ENCODE data around the gene GPS1. TPM values are rescaled to one million over a fixed set of nuclear protein-coding genes. Genes with fewer than 3 reads are reported as not detected.

The GPS1 gene
- total RNA-seq, 4 donors from 2014 or later, result 62.8 to 76.9 (median 69.5) TPM

DNA sequence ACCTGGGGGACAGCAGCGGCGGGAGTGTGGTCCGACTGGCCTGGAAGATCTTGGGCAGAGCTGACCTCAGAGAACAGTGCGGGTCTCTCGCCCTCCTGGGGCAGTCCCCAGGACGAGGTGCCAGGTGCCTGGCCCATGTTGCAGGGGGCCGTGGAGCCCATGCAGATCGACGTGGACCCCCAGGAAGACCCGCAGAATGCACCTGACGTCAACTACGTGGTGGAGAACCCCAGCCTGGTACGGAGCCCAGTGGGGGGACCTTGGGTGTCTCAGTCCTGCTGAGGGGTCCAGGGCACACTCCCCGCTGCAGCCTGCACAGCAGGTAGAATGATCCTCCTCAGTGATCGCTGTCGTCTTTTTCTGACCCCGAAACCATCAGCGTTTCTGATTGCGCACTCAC is 1.4 kb downstream of the GPS1 start:
- WGBS, 2 donors, result 79 to 94% methylated on average over 6 to 12 of the region's 19 CpGs
- no peaks in the 10 kb centered on the region for H3K9me3 ChIP-seq
- peaks cover 28 to 51% (median 36%) of the 10 kb centered on the region in 3 donors for H3K4me1 ChIP-seq
- H3K4me3 ChIP-seq, result peak overlapping the region; percentile 72 to 83 (median 80)
- intact Hi-C loops (cut with DNase I), result no loop called here
- peak overlapping the region in 1 of 4 donors; percentile 70 for H3K27ac ChIP-seq
- H3K27me3 ChIP-seq, result no peaks in the 10 kb centered on the region
- no peak for TF ChIP-seq POLR2A (IDR thresholded peaks at IDR 0.05)
- TF ChIP-seq, protein P1, sequence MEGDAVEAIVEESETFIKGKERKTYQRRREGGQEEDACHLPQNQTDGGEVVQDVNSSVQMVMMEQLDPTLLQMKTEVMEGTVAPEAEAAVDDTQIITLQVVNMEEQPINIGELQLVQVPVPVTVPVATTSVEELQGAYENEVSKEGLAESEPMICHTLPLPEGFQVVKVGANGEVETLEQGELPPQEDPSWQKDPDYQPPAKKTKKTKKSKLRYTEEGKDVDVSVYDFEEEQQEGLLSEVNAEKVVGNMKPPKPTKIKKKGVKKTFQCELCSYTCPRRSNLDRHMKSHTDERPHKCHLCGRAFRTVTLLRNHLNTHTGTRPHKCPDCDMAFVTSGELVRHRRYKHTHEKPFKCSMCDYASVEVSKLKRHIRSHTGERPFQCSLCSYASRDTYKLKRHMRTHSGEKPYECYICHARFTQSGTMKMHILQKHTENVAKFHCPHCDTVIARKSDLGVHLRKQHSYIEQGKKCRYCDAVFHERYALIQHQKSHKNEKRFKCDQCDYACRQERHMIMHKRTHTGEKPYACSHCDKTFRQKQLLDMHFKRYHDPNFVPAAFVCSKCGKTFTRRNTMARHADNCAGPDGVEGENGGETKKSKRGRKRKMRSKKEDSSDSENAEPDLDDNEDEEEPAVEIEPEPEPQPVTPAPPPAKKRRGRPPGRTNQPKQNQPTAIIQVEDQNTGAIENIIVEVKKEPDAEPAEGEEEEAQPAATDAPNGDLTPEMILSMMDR (IDR thresholded peaks at IDR 0.05), result no peak
- H3K36me3 ChIP-seq, result peaks cover 34 to 74% (median 36%) of the 10 kb centered on the region in 3 donors
- DNase-seq, result no peak

DNA sequence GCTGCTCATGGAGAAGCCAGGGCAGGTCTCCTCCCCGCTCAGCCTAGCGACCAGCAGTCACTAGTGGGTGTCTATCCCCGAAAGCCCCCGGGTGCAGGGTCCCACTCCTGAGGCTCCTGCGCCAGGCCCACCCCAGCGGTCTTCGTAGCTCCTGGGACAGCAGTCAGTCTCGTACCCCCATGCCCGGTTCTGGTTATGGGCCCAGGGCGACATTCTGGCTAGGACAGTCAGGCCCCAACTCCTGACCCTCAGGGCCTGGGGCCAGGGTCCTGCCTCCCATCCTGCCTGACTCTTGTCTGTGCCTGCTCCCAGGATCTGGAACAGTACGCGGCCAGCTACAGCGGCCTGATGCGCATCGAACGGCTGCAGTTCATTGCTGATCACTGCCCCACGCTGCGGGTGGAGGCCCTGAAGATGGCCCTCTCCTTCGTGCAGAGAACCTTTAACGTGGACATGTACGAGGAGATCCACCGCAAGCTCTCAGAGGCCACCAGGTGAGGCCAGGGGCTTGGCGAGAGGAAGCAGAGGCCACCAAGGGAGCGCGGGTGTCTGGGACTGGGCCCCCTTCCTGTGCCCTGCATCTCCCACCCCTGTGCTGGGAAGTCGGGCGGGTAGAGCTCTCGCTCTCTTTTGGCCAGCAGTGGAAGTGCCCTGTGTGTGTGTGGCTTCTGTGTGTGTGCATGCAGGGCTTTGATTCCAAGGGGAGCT is 2.0 kb downstream of the GPS1 start:
- peak overlapping the region in 1 of 4 donors; percentile 83 for H3K4me3 ChIP-seq
- 95 to 96% methylated on average over 8 to 12 of the region's 28 CpGs for WGBS, 2 donors
- no peak for DNase-seq
- no peak overlapping the region for H3K27ac ChIP-seq
- no peak for TF ChIP-seq POLR2A (IDR thresholded peaks at IDR 0.05)
- TF ChIP-seq, protein P1 (IDR thresholded peaks at IDR 0.05), result no peak
- no peaks in the 10 kb centered on the region for H3K9me3 ChIP-seq
- intact Hi-C loops (cut with DNase I), result no loop called here
- peaks cover 28 to 51% (median 36%) of the 10 kb centered on the region in 3 donors for H3K4me1 ChIP-seq
- no peaks in the 10 kb centered on the region for H3K27me3 ChIP-seq
- peaks cover 37 to 74% (median 40%) of the 10 kb centered on the region in 3 donors for H3K36me3 ChIP-seq

DNA sequence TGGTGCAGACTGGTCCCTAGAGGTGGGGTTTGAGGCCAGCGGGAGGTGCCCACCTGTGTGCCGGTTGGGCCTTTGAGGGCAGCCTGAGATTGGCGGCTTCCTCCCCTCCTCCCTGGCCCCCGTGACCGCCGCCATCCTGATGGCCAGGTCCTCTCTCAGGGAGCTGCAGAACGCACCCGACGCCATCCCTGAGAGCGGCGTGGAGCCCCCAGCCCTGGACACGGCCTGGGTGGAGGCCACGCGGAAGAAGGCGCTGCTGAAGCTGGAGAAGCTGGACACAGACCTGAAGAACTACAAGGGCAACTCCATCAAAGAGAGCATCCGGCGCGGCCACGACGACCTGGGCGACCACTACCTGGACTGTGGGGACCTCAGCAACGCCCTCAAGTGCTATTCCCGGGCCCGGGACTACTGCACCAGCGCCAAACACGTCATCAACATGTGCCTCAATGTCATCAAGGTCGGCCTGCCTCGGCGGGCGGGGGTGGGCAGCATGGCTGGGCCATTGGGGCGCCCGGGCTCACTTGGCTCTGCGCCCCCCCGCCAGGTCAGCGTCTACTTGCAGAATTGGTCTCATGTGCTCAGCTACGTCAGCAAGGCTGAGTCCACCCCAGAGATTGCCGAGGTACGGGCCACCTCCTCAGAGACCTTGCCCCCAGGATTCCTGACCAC is 2.8 kb downstream of the GPS1 start:
- intact Hi-C loops (cut with DNase I), result no loop called here
- Histone ChIP-seq H3K36me3 (peaks cover 39 to 74% (median 43%) of the 10 kb centered on the region in 3 donors), H3K9me3 (no peaks in the 10 kb centered on the region), H3K27ac (no peak overlapping the region), H3K4me3 (no peak overlapping the region), H3K4me1 (peaks cover 28 to 45% (median 36%) of the 10 kb centered on the region in 3 donors), H3K27me3 (no peaks in the 10 kb centered on the region)
- 93% methylated on average over 8 of the region's 38 CpGs; no CpG with 5 or more reads in 1 of the 2 donors for WGBS, 2 donors
- TF ChIP-seq POLR2A (IDR thresholded peaks at IDR 0.05), result no peak
- TF ChIP-seq, protein P1 (IDR thresholded peaks at IDR 0.05), result no peak
- no peak for DNase-seq

DNA sequence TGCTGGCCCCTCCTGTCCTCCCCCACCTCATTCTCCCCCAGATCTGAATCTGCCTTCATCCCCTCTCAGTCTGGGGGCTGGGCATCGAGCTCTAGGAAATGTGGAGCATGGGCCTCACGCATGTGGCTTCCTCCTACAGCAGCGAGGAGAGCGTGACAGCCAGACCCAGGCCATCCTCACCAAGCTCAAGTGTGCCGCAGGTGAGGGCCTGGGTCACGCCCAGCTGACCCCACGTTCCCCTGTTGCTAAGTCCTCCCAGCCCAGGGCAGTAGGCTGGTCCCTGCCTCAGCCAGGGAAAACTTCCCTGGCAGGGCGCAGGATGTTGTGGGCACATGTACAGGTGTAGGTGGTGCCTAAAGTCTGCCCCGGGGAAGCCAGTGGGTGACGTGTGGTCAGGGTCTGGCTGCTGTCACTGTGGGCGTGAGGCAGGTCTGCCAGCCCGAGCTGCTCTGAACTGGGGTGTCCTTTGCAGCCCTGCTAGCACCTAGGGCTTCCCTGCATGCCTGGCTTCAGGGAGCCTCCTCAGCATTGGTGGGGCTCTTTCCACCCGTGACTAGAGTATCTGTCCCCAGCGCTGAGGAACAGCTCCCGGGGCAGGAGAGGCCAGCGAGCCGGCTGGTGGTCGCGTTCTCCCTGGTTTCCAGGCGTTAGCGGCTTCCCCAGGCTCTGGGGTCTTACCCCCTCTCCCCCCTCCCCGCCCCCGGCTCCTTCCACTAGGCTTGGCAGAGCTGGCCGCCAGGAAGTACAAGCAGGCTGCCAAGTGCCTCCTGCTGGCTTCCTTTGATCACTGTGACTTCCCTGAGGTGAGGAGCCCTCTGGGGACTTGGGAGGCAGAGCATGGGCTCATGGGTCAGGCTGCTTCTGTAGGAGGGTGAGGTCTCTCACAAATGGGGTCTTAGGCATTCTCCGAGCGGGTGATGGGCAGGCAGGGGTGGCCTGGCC is 3.6 kb downstream of the GPS1 start:
- no peak for TF ChIP-seq POLR2A (IDR thresholded peaks at IDR 0.05)
- TF ChIP-seq, protein P1 (IDR thresholded peaks at IDR 0.05), result no peak
- Histone ChIP-seq H3K9me3 (no peaks in the 10 kb centered on the region), H3K27me3 (no peaks in the 10 kb centered on the region), H3K36me3 (peaks cover 45 to 74% (median 50%) of the 10 kb centered on the region in 3 donors), H3K4me1 (peaks cover 24 to 37% (median 28%) of the 10 kb centered on the region in 3 donors), H3K4me3 (no peak overlapping the region), H3K27ac (no peak overlapping the region)
- DNase-seq, result no peak
- intact Hi-C loops (cut with DNase I), result no loop called here
- WGBS, 2 donors, result 97% methylated on average over 6 of the region's 26 CpGs; no CpG with 5 or more reads in 1 of the 2 donors

Measured in esophagus squamous epithelium (tissue), 5 donors.